HepG2 (cell line): Measurements from ENCODE around the gene RPTOR. TPM values are rescaled to one million over a fixed set of nuclear protein-coding genes. Genes with fewer than 3 reads are reported as not detected.

Experiments
- ADNP ChIP-seq: sonication (generic); formaldehyde crosslinking; IDR thresholded peaks from 2 replicates; pipeline ENCODE4 v1.4.0; 2020; ENCODE audit warnings: missing genetic modification reagents
- ARNT2 ChIP-seq: sonication (generic); formaldehyde crosslinking; IDR thresholded peaks from 2 replicates; pipeline ENCODE4 v1.8.0; 2022; ENCODE audit warnings: mild to moderate bottlenecking, low read depth, missing genetic modification reagents, moderate library complexity
- ASH2L ChIP-seq: fragments of 300-600, 200-600 bp; sonication (generic); IDR thresholded peaks from 2 replicates; pipeline ENCODE4 v1.7.0; 2017; ENCODE audit warnings: low read depth, mild to moderate bottlenecking, moderate library complexity, mixed read lengths, low read length; ENCODE audit not compliant: insufficient read length
- ATF7 ChIP-seq, 2 experiments: fragments of 450-650 bp in 1 of 2; sonication (generic) in 1 of 2; formaldehyde crosslinking in 1 of 2; IDR thresholded peaks; 2 replicates each; pipeline versions ENCODE4 v1.4.0 to v1.6.1; 2016 to 2020; ENCODE audit warnings: antibody characterized with exemption in 1 of 2, mild to moderate bottlenecking in 1 of 2, missing genetic modification reagents in 1 of 2
- ATM ChIP-seq: fragments of 450-650 bp; IDR thresholded peaks from 2 replicates; pipeline ENCODE4 v1.7.1; 2017; ENCODE audit warnings: mild to moderate bottlenecking, borderline replicate concordance
- FOSL2 ChIP-seq: sonication (generic); formaldehyde crosslinking; IDR thresholded peaks from 2 replicates; pipeline ENCODE4 v1.4.0; 2020; ENCODE audit warnings: missing genetic modification reagents
- FOXA1 ChIP-seq, 2 experiments: fragments of 450-650 bp in 1 of 2; sonication (generic) in 1 of 2; formaldehyde crosslinking in 1 of 2; IDR thresholded peaks; 2 replicates each; pipeline versions ENCODE4 v1.4.0 to v1.6.1; 2016 to 2020; ENCODE audit warnings: missing genetic modification reagents in 1 of 2
- KLF9 ChIP-seq: IDR thresholded peaks from 2 replicates; pipeline ENCODE4 v1.6.1; 2016; ENCODE audit warnings: low read depth
- MAF1 ChIP-seq: sonication (generic); formaldehyde crosslinking; IDR thresholded peaks from 2 replicates; pipeline ENCODE4 v1.5.0; 2020; ENCODE audit warnings: missing genetic modification reagents, borderline replicate concordance
- MIXL1 ChIP-seq: IDR thresholded peaks from 2 replicates; pipeline ENCODE4 v1.6.1; 2016
- PREB ChIP-seq: sonication (generic); formaldehyde crosslinking; IDR thresholded peaks from 2 replicates; pipeline ENCODE4 v1.4.0; 2020; ENCODE audit warnings: missing genetic modification reagents
- SMARCC2 ChIP-seq: fragments of 450-650 bp; IDR thresholded peaks from 2 replicates; pipeline ENCODE4 v1.6.1; 2017; ENCODE audit warnings: antibody characterized with exemption, mild to moderate bottlenecking
- SP2 ChIP-seq: sonication (generic); formaldehyde crosslinking; IDR thresholded peaks from 2 replicates; pipeline ENCODE4 v1.5.1; 2020; ENCODE audit warnings: mild to moderate bottlenecking, missing genetic modification reagents
- STAT5B ChIP-seq: sonication (generic); formaldehyde crosslinking; IDR thresholded peaks from 2 replicates; pipeline ENCODE4 v1.4.0; 2020; ENCODE audit warnings: missing genetic modification reagents
- ZBTB7B ChIP-seq: sonication (generic); formaldehyde crosslinking; IDR thresholded peaks from 2 replicates; pipeline ENCODE4 v1.4.0; 2020; ENCODE audit warnings: missing genetic modification reagents
- ZNF703 ChIP-seq: sonication (generic); formaldehyde crosslinking; IDR thresholded peaks from 2 replicates; pipeline ENCODE4 v1.5.1; 2020; ENCODE audit warnings: missing genetic modification reagents, mild to moderate bottlenecking, moderate library complexity, borderline replicate concordance
- polyA plus RNA-seq, 8 experiments: library from polyadenylated mRNA; depleted of rRNA in 3 of 8; stranded (reverse) in 7 of 8; unstranded in 1 of 8; fragments of >200 nt; fragmentation: Illumina TruSeq in 4 of 8; extraction: Trizol in 4 of 8; gene quantifications; 2 replicates each; pipeline versions ENCODE4 v1.2.1 to v1.2.3, GENCODE V29; 2011 to 2016; ENCODE audit warnings: low read depth in 4 of 8, missing spikeins in 1 of 8, mixed read lengths in 1 of 8; ENCODE audit not compliant: insufficient read depth in 1 of 8
- total RNA-seq, 5 experiments: library from RNA; depleted of rRNA; stranded (reverse); fragments of >200 nt; fragmentation: Illumina TruSeq; extraction: Trizol; gene quantifications; 2 replicates each; pipeline ENCODE4 v1.2.3, GENCODE V29; 2016; ENCODE audit warnings: low read depth in 1 of 5
- TF ChIP-seq, protein P1 (sequence below): sonication (generic); formaldehyde crosslinking; IDR thresholded peaks from 2 replicates; pipeline ENCODE4 v1.4.0; 2020; ENCODE audit warnings: low read depth, mild to moderate bottlenecking, missing genetic modification reagents
- TF ChIP-seq, protein P2 (sequence below): sonication (generic); formaldehyde crosslinking; conservative IDR thresholded peaks from 2 replicates; pipeline ENCODE4 v1.8.0; 2022; ENCODE audit warnings: mild to moderate bottlenecking, moderate library complexity, missing genetic modification reagents
- TF ChIP-seq, protein P3 (sequence below): sonication (generic); formaldehyde crosslinking; IDR thresholded peaks from 2 replicates; pipeline ENCODE4 v1.8.0; 2022; ENCODE audit warnings: mild to moderate bottlenecking, missing genetic modification reagents, moderate library complexity
- TF ChIP-seq, protein P4 (sequence below), 2 experiments: IDR thresholded peaks; 2 replicates each; pipeline ENCODE4 v1.6.1; 2011 to 2012; ENCODE audit warnings: low read length in 2 of 2, borderline replicate concordance in 1 of 2, low read depth in 1 of 2, mild to moderate bottlenecking in 1 of 2, moderate library complexity in 1 of 2

Gene RPTOR
- total and polyA plus RNA-seq, 2 of the 13 experiments (the other 11 are each of a cell fraction or from before 2014, with no cell fraction given) = 6.6 to 25.3 TPM

GRCh38 chr17:80575057-80575875 lies 30.6 kb downstream of the RPTOR start (continued):
- TF ChIP-seq, protein P1, sequence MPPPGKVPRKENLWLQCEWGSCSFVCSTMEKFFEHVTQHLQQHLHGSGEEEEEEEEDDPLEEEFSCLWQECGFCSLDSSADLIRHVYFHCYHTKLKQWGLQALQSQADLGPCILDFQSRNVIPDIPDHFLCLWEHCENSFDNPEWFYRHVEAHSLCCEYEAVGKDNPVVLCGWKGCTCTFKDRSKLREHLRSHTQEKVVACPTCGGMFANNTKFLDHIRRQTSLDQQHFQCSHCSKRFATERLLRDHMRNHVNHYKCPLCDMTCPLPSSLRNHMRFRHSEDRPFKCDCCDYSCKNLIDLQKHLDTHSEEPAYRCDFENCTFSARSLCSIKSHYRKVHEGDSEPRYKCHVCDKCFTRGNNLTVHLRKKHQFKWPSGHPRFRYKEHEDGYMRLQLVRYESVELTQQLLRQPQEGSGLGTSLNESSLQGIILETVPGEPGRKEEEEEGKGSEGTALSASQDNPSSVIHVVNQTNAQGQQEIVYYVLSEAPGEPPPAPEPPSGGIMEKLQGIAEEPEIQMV = 0 out of 2 replicates have a peak, but pooled peaks have one; percentile 46
- TF ChIP-seq, protein P2, sequence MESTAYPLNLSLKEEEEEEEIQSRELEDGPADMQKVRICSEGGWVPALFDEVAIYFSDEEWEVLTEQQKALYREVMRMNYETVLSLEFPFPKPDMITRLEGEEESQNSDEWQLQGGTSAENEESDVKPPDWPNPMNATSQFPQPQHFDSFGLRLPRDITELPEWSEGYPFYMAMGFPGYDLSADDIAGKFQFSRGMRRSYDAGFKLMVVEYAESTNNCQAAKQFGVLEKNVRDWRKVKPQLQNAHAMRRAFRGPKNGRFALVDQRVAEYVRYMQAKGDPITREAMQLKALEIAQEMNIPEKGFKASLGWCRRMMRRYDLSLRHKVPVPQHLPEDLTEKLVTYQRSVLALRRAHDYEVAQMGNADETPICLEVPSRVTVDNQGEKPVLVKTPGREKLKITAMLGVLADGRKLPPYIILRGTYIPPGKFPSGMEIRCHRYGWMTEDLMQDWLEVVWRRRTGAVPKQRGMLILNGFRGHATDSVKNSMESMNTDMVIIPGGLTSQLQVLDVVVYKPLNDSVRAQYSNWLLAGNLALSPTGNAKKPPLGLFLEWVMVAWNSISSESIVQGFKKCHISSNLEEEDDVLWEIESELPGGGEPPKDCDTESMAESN (CRISPR knock-in tag) = peak; percentile 92
- TF ChIP-seq FOXA1 (IDR thresholded peaks at IDR 0.05) (no peak), FOXA1 (CRISPR knock-in tag; IDR thresholded peaks at IDR 0.05) (peak; percentile 83), MIXL1 (CRISPR knock-in tag) (peak; percentile 69), MAF1 (CRISPR knock-in tag) (peak; percentile 39; the same call in 1 of the 2 replicates), SP2 (CRISPR knock-in tag) (no peak), SMARCC2 (no peak), KLF9 (CRISPR knock-in tag) (no peak), ATM (no peak), ASH2L (peak; percentile 51), PREB (CRISPR knock-in tag) (no peak), ZNF703 (CRISPR knock-in tag) (no peak), ARNT2 (CRISPR knock-in tag) (peak; percentile 56; the same call in 1 of the 2 replicates), STAT5B (CRISPR knock-in tag) (no peak), ZBTB7B (0 out of 2 replicates have a peak, but pooled peaks have one; percentile 59), FOSL2 (peak; percentile 71), ATF7 (IDR thresholded peaks at IDR 0.05) (no peak), ATF7 (CRISPR knock-in tag; IDR thresholded peaks at IDR 0.05) (no peak), ADNP (CRISPR knock-in tag) (peak; percentile 90)
- TF ChIP-seq, protein P3, sequence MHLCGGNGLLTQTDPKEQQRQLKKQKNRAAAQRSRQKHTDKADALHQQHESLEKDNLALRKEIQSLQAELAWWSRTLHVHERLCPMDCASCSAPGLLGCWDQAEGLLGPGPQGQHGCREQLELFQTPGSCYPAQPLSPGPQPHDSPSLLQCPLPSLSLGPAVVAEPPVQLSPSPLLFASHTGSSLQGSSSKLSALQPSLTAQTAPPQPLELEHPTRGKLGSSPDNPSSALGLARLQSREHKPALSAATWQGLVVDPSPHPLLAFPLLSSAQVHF (CRISPR knock-in tag) = no peak
- TF ChIP-seq, protein P4, sequence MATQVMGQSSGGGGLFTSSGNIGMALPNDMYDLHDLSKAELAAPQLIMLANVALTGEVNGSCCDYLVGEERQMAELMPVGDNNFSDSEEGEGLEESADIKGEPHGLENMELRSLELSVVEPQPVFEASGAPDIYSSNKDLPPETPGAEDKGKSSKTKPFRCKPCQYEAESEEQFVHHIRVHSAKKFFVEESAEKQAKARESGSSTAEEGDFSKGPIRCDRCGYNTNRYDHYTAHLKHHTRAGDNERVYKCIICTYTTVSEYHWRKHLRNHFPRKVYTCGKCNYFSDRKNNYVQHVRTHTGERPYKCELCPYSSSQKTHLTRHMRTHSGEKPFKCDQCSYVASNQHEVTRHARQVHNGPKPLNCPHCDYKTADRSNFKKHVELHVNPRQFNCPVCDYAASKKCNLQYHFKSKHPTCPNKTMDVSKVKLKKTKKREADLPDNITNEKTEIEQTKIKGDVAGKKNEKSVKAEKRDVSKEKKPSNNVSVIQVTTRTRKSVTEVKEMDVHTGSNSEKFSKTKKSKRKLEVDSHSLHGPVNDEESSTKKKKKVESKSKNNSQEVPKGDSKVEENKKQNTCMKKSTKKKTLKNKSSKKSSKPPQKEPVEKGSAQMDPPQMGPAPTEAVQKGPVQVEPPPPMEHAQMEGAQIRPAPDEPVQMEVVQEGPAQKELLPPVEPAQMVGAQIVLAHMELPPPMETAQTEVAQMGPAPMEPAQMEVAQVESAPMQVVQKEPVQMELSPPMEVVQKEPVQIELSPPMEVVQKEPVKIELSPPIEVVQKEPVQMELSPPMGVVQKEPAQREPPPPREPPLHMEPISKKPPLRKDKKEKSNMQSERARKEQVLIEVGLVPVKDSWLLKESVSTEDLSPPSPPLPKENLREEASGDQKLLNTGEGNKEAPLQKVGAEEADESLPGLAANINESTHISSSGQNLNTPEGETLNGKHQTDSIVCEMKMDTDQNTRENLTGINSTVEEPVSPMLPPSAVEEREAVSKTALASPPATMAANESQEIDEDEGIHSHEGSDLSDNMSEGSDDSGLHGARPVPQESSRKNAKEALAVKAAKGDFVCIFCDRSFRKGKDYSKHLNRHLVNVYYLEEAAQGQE (IDR thresholded peaks at IDR 0.05; ENCODE audit: borderline replicate concordance in 1 of 2, low read depth in 1 of 2, low read length in 2 of 2) = peak in 1 of 2 experiments; percentile 65; a peak in 2 of 4 replicates
